ENCODE data around the gene SKAP1.

SKAP1 gene

DNA sequence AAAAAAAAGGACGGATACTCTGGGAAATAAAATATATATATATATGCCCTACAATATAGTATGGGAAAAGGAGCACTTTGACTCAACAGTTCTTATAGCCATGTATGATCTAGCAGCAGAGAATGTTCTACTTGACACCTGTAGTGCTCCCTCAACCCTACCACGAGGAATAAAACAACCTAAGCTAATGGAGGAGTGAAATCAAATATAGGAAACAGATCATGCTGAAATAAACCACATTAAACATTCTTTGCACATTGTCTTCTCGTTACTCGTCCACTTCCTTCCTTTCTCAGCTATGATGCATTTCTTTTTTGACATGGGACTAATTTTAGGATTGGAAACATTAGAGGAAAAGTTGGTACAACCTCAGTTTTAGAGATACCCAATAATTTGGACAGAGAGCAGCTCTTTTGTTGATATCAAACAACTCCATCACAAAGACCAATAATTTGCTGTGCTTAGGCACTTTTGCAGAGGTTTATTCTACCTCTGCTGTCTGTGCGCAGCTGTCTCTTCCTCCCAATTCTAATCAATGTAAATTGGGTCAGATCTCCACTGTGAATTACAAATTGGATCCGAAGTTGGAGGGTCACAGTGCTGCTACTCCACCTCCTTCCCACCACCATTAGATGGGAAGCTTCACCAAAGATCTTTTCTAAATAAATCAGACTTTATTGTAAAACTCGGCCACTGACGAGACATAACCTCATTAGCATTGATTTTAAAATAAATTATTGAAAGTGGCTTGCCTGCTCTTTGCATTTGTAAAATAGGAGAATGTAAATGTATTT, 256.6 kb downstream of the SKAP1 start:
- peak; percentile 51 for DNase-seq (ENCODE audit: low read depth)

- no peak for DNase-seq (ENCODE audit: low read depth)
Observed at GRCh38 chr17:48169926-48170325, 260.1 kb downstream of the SKAP1 start.

GRCh38 chr17:48163809-48164208, 266.2 kb downstream of the SKAP1 start:
- peak; percentile 17 for DNase-seq (ENCODE audit: low read depth)

GRCh38 chr17:48162946-48163506, 267.0 kb downstream of the SKAP1 start:
- DNase-seq (ENCODE audit: low read depth), result peak; percentile 25

GRCh38 chr17:48162306-48162934, 267.6 kb downstream of the SKAP1 start:
- DNase-seq (ENCODE audit: low read depth), result no peak

GRCh38 chr17:48161127-48161905, 268.7 kb downstream of the SKAP1 start:
- DNase-seq (ENCODE audit: low read depth), result no peak

DNA sequence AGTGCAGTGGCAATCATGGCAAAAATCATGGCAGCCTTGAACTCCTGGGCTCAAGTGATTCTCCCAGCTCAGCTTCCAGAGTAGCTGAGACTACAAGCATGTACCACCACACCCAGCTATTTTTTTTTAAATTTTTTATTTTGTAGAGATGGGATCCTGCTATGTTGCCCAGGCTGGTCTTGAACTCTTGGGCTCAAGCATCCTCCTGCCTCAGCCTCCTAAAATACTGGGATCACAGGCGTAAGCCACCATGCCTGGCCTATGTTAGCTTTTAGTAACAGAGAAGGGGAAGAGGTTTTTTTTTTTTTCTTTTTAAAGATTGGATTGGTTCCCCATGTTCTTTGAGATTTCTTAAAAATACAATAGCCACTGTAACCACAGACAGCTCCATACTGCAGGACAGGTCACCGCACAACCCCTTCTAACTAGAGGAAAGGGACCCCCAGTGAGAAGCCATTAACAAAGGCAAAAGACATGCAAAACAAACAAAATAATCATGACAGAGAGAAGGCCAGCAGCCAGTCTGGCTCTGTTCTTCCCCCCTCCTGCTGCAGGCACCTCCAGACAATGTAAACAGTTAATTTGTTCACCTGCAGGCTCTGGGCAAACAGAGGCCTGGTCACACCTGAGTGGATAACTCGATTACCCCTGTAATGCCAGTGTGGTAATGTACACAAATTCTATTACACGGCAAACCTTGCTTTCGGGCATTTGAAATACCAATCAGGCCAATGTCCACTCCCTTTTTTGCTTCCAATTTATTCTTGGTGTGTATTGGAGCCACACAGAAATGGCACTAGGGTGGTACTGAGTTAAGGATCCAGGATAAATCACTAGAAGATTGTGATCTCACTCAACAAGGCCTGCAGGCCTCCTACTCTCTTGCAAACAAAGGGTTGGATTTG, 269.6 kb downstream of the SKAP1 start:
- no peak for DNase-seq (ENCODE audit: low read depth)

DNA sequence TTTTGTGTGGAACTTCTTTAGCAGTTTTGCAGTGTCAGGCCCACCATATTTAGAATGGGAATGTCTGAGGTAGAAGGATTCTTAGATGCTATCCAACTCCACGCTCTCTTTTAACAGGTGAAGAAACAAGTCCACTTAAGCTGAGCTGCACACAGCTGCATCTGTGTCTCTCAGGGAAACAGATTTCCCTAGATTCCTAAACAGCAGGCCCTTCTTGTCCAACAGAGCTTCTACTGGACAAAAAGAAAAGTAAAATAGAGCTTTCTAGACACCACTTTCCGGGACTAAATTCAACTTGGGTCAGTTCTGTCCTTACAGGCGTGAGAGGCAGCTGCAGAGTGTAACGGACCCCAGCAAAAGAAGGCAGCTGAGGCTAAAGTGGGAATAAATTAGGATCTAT, 270.8 kb downstream of the SKAP1 start:
- no peak for DNase-seq (ENCODE audit: low read depth)

DNA sequence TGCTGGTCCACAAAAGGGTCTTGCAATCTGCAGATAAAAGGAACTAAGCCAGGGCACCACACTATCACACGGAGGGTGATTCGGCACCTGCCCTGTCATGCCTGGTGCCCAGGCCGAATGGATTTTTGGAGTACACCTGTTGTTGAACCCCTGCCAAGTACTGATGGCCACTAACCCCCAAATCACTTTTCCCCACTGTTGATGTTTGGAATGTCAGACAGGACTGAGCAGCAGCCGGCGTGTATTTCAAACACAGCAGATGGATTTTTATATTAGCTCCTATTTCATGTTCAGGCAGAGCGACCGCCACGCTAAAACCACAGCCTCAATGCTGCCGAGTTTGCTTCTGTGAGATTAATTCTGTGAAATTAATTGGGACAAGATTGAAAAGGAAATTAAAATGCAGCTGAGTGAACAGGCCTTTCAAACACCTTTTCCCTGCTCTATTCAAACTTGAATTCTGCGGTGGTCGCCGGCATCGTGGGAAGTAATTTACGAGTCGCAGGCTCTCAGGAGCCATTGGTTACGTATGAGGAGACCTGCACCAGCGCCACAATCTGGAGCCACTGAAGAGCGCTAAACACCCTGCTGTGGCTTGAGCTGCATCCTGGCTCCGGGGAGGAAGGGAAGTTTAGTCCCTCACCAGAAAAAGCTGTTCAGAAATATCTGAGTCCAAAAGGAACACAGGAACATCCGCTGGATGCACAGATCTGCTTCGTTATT, 274.0 kb downstream of the SKAP1 start:
- no peak for DNase-seq (ENCODE audit: low read depth)

- DNase-seq (ENCODE audit: low read depth), result peak; percentile 76
Observed at GRCh38 chr17:48153691-48154358, 276.2 kb downstream of the SKAP1 start.

DNA sequence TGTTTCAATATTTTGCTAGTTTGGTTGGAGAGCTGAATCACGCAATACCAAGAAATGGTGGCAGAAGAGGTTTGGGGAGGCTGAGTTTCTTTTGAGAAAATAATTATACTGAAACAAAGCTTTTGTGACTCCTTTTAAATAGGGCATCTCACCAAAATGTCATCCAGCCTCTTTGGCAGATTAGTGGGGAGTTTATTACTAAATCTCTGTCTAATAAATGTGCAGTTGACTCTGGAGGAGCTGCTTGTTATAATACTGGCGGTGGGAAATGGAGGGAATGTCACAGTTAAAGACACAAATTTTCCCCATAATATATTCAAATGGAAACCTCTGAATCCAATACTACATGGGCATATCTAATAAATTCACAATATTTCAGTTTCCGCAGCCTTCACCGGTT, 277.7 kb downstream of the SKAP1 start:
- DNase-seq (ENCODE audit: low read depth), result no peak

DNA sequence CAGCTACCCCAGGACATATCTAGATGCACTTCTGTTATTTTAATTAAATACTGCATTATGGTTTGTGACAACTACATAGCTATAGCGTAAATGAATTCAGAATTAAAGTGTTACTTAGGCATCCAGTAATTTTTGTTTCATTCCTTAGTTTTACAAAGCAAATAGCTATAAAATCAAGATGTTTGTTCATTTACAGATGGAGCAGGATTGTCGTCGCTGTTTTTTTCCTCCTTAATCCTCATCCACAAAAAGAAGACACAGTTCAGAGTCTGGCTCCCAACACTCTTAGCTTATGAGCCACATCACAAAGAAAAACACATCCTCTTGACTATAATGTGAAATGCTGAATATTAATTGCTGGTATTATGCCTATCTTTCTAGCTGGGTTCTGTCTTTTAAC, 278.8 kb downstream of the SKAP1 start:
- no peak for DNase-seq (ENCODE audit: low read depth)

GRCh38 chr17:48150597-48151001, 279.4 kb downstream of the SKAP1 start:
- no peak for DNase-seq (ENCODE audit: low read depth)

GRCh38 chr17:48149787-48150463, 280.1 kb downstream of the SKAP1 start:
- no peak for DNase-seq (ENCODE audit: low read depth)

DNA sequence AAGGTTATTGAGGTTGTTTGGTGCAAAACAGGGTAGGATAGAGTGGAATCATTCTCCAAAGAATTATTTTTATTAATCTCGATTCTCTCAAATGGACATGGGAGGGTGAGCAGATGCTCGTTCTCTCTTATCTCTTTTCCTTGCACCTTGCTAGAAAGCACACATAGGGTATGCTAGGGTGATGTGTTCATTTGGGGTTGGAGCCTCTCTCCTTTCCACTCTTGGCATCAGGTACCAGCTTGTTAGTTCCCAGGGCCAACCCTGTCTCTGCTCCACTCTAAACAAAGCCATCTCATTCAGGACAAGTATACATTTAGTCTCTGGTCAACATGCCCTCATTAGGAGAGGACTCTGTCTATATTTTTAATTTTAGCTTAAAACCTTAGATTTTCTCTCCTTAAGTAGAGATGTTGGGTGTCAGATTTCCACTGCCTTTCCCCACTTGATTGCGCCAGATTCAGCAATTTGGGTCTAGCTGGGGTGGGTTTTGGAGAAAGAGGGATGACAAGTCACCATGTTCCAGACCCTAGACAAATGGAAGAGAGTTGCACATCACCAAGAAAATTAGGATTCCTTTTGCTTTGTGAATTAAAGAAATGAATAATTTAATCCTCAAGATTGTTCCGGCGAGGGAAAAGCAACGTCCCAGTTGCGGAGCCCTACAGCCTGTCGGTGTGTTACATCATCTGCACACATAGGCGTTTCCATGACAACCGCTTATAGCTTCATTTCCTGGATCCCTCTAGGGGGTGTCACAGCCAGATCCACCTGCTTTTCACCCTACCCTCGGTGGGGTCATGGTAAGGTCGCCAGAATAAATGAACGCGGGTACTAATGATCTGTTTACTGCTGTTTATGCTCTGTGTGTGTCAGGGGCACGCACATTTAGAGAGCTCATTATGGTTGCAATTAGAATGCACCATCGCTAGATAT, 280.9 kb downstream of the SKAP1 start:
- no peak for DNase-seq (ENCODE audit: low read depth)

- peak; percentile 31 for DNase-seq (ENCODE audit: low read depth)
Observed at GRCh38 chr17:48148029-48148770, 281.8 kb downstream of the SKAP1 start.

DNA sequence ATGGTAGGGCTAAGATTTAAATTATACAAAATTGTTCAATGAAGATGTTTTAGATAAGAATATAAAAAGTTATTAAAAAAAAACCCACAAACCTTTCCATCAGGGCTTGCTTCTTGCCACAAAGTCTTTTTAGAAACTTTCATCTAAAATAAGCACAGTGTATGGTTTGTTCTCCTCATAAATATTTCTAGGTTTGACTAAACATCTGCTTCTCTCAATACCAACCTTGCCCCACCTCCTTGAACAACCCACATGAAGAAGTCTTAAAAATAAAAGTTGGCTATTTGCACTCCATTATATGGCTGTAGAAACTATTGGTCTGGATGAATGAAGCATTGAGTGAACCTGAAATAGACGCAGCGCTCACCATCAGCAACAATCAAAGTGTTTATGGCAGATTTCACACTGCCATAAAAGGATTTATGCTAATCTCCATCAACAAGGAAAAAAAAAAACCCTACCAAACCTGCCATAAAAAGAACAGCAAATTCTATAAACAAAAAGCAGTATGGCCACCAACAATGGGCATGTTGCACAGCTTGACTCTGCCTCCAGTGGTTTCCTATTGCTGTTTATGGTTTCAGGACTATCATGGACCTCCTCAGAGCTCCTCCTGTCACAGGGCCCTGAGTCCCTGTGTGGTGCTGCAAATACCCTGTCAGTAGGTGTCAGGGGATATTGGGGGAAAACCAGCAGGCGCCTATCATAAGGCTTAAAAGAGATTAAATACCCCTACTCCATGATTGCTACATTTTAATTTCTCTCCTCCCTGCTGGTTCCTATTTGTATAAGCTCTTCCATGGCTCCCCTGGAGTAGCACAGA, 284.8 kb downstream of the SKAP1 start:
- DNase-seq (ENCODE audit: low read depth), result no peak

Data from ELR (cell line).